Measurements from ENCODE around the gene GRM2.

The GRM2 gene

GRCh38 chr3:51705276-51706020 lies 1.4 kb upstream of the GRM2 start:
- no peaks in the 10 kb centered on the region for H3K4me1 ChIP-seq (ENCODE audit: control insufficient read depth, insufficient read depth, low read length, unreplicated experiment)
- H3K4me3 ChIP-seq (ENCODE audit: low read depth, low read length): no peak overlapping the region
- H2AFZ ChIP-seq (ENCODE audit: low read length, unreplicated experiment): no peak overlapping the region
- H3K79me2 ChIP-seq (ENCODE audit: control insufficient read depth, insufficient read depth, low read length, unreplicated experiment): no peaks in the 10 kb centered on the region
- no peak overlapping the region for H3K27ac ChIP-seq (ENCODE audit: low read depth, low read length)
- no peaks in the 10 kb centered on the region for H3K36me3 ChIP-seq (ENCODE audit: insufficient read depth, low read length)
- H3K27me3 ChIP-seq (ENCODE audit: insufficient read depth, low read length): peaks cover 18% of the 10 kb centered on the region

DNA sequence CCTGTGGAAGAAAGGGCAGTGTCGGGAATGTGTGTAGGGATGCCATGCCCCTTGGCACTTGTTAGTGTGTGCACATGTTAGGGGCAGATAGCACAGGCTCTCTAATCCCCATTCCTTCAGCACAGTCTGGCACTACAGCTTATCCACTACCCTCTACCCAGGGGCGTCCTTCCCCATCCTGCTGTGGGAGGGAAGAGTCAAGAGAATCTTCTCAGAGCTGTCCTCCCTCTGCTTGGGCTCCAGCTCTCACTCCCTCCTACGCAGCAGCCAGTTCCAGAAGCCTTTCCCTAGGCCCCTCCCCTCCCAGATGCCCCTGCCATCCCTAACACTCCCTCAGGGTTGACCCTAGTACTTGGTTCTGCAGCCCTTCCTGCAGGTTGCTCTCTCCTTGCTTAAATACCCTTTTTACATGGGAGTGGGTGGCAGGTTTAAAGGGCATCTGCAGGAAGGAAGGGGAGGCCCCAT lies 815 bp upstream of the GRM2 start:
- no peak overlapping the region for H2AFZ ChIP-seq (ENCODE audit: low read length, unreplicated experiment)
- no peak overlapping the region for H3K4me3 ChIP-seq (ENCODE audit: low read depth, low read length)
- no peaks in the 10 kb centered on the region for H3K79me2 ChIP-seq (ENCODE audit: control insufficient read depth, insufficient read depth, low read length, unreplicated experiment)
- peaks cover 18% of the 10 kb centered on the region for H3K27me3 ChIP-seq (ENCODE audit: insufficient read depth, low read length)
- H3K36me3 ChIP-seq (ENCODE audit: insufficient read depth, low read length): no peaks in the 10 kb centered on the region
- no peaks in the 10 kb centered on the region for H3K4me1 ChIP-seq (ENCODE audit: control insufficient read depth, insufficient read depth, low read length, unreplicated experiment)
- no peak overlapping the region for H3K27ac ChIP-seq (ENCODE audit: low read depth, low read length)

DNA sequence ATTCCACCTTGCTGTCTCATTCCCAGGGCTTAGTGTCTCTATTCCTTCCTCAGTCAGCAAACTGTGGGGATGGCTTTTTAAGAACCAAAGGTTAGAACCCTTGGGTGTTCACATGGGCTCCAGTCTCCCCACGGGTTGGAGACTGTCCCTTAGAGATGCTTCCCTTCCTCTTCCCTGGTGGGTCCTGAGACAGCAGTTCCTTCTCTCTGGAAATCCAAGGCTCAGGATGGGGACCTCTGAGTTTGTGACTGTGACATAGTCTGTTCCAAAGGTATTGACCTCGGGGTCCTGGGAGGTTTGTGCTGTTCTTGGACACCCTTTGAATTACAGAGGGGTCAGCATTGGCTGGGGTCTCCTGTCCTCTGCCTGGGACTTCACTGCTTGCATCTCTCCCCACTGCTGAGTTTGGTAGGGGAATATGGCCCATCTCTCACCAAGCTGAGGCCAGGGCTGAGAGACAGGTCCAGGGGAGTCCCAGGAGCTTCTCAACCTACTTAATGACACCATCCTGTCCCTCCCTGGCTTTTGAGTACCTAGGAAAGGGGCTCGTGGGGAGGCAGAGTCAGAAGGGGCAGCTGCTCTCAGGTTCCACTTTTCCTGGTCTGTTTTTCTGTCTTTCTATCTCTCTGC lies 1.5 kb downstream of the GRM2 start:
- Histone ChIP-seq H3K4me3 (ENCODE audit: low read depth, low read length) (no peak overlapping the region), H3K27me3 (ENCODE audit: insufficient read depth, low read length) (peaks cover 18% of the 10 kb centered on the region), H3K79me2 (ENCODE audit: control insufficient read depth, insufficient read depth, low read length, unreplicated experiment) (no peaks in the 10 kb centered on the region), H3K36me3 (ENCODE audit: insufficient read depth, low read length) (no peaks in the 10 kb centered on the region), H3K4me1 (ENCODE audit: control insufficient read depth, insufficient read depth, low read length, unreplicated experiment) (no peaks in the 10 kb centered on the region), H3K27ac (ENCODE audit: low read depth, low read length) (no peak overlapping the region), H2AFZ (ENCODE audit: low read length, unreplicated experiment) (no peak overlapping the region)

- no peaks in the 10 kb centered on the region for H3K79me2 ChIP-seq (ENCODE audit: control insufficient read depth, insufficient read depth, low read length, unreplicated experiment)
- H3K36me3 ChIP-seq (ENCODE audit: insufficient read depth, low read length): no peaks in the 10 kb centered on the region
- H3K27ac ChIP-seq (ENCODE audit: low read depth, low read length): no peak overlapping the region
- no peak overlapping the region for H3K4me3 ChIP-seq (ENCODE audit: low read depth, low read length)
- no peaks in the 10 kb centered on the region for H3K4me1 ChIP-seq (ENCODE audit: control insufficient read depth, insufficient read depth, low read length, unreplicated experiment)
- H3K27me3 ChIP-seq (ENCODE audit: insufficient read depth, low read length): peaks cover 20% of the 10 kb centered on the region
- no peak overlapping the region for H2AFZ ChIP-seq (ENCODE audit: low read length, unreplicated experiment)
These were observed 2.1 kb downstream of the GRM2 start for GRCh38 chr3:51709004-51709420.

- H3K4me1 ChIP-seq (ENCODE audit: control insufficient read depth, insufficient read depth, low read length, unreplicated experiment): no peaks in the 10 kb centered on the region
- H3K79me2 ChIP-seq (ENCODE audit: control insufficient read depth, insufficient read depth, low read length, unreplicated experiment): no peaks in the 10 kb centered on the region
- H2AFZ ChIP-seq (ENCODE audit: low read length, unreplicated experiment): no peak overlapping the region
- no peak overlapping the region for H3K27ac ChIP-seq (ENCODE audit: low read depth, low read length)
- no peak overlapping the region for H3K4me3 ChIP-seq (ENCODE audit: low read depth, low read length)
- peaks cover 21% of the 10 kb centered on the region for H3K27me3 ChIP-seq (ENCODE audit: insufficient read depth, low read length)
- H3K36me3 ChIP-seq (ENCODE audit: insufficient read depth, low read length): no peaks in the 10 kb centered on the region
These were observed 2.8 kb downstream of the GRM2 start for GRCh38 chr3:51709675-51710074.

GRCh38 chr3:51710631-51711351 lies 3.9 kb downstream of the GRM2 start:
- Histone ChIP-seq H3K4me3 (ENCODE audit: low read depth, low read length) (no peak overlapping the region), H3K36me3 (ENCODE audit: insufficient read depth, low read length) (no peaks in the 10 kb centered on the region), H2AFZ (ENCODE audit: low read length, unreplicated experiment) (no peak overlapping the region), H3K27ac (ENCODE audit: low read depth, low read length) (no peak overlapping the region), H3K79me2 (ENCODE audit: control insufficient read depth, insufficient read depth, low read length, unreplicated experiment) (no peaks in the 10 kb centered on the region), H3K27me3 (ENCODE audit: insufficient read depth, low read length) (peaks cover 21% of the 10 kb centered on the region), H3K4me1 (ENCODE audit: control insufficient read depth, insufficient read depth, low read length, unreplicated experiment) (no peaks in the 10 kb centered on the region)

GRCh38 chr3:51711352-51712037 lies 4.6 kb downstream of the GRM2 start:
- H3K79me2 ChIP-seq (ENCODE audit: control insufficient read depth, insufficient read depth, low read length, unreplicated experiment): no peaks in the 10 kb centered on the region
- H3K36me3 ChIP-seq (ENCODE audit: insufficient read depth, low read length): no peaks in the 10 kb centered on the region
- H3K4me3 ChIP-seq (ENCODE audit: low read depth, low read length): no peak overlapping the region
- H3K27ac ChIP-seq (ENCODE audit: low read depth, low read length): no peak overlapping the region
- peaks cover 21% of the 10 kb centered on the region for H3K27me3 ChIP-seq (ENCODE audit: insufficient read depth, low read length)
- H2AFZ ChIP-seq (ENCODE audit: low read length, unreplicated experiment): no peak overlapping the region
- H3K4me1 ChIP-seq (ENCODE audit: control insufficient read depth, insufficient read depth, low read length, unreplicated experiment): no peaks in the 10 kb centered on the region

- Histone ChIP-seq H3K27ac (ENCODE audit: low read depth, low read length) (no peak overlapping the region), H3K4me1 (ENCODE audit: control insufficient read depth, insufficient read depth, low read length, unreplicated experiment) (no peaks in the 10 kb centered on the region), H3K4me3 (ENCODE audit: low read depth, low read length) (no peak overlapping the region), H3K79me2 (ENCODE audit: control insufficient read depth, insufficient read depth, low read length, unreplicated experiment) (no peaks in the 10 kb centered on the region), H3K36me3 (ENCODE audit: insufficient read depth, low read length) (no peaks in the 10 kb centered on the region), H2AFZ (ENCODE audit: low read length, unreplicated experiment) (no peak overlapping the region), H3K27me3 (ENCODE audit: insufficient read depth, low read length) (peaks cover 21% of the 10 kb centered on the region)
These were observed 5.2 kb downstream of the GRM2 start for GRCh38 chr3:51712038-51712420.

- Histone ChIP-seq H3K27ac (ENCODE audit: low read depth, low read length) (no peak overlapping the region), H3K4me3 (ENCODE audit: low read depth, low read length) (no peak overlapping the region), H3K36me3 (ENCODE audit: insufficient read depth, low read length) (no peaks in the 10 kb centered on the region), H3K27me3 (ENCODE audit: insufficient read depth, low read length) (peaks cover 17% of the 10 kb centered on the region), H2AFZ (ENCODE audit: low read length, unreplicated experiment) (no peak overlapping the region), H3K4me1 (ENCODE audit: control insufficient read depth, insufficient read depth, low read length, unreplicated experiment) (no peaks in the 10 kb centered on the region), H3K79me2 (ENCODE audit: control insufficient read depth, insufficient read depth, low read length, unreplicated experiment) (no peaks in the 10 kb centered on the region)
These were observed 5.7 kb downstream of the GRM2 start for GRCh38 chr3:51712511-51712931.

GRCh38 chr3:51712963-51713362 lies 6.1 kb downstream of the GRM2 start:
- H3K27ac ChIP-seq (ENCODE audit: low read depth, low read length): no peak overlapping the region
- H3K27me3 ChIP-seq (ENCODE audit: insufficient read depth, low read length): peaks cover 13% of the 10 kb centered on the region
- no peaks in the 10 kb centered on the region for H3K36me3 ChIP-seq (ENCODE audit: insufficient read depth, low read length)
- no peaks in the 10 kb centered on the region for H3K79me2 ChIP-seq (ENCODE audit: control insufficient read depth, insufficient read depth, low read length, unreplicated experiment)
- H3K4me1 ChIP-seq (ENCODE audit: control insufficient read depth, insufficient read depth, low read length, unreplicated experiment): no peaks in the 10 kb centered on the region
- no peak overlapping the region for H2AFZ ChIP-seq (ENCODE audit: low read length, unreplicated experiment)
- no peak overlapping the region for H3K4me3 ChIP-seq (ENCODE audit: low read depth, low read length)

Data from ACC112 (cell line).